Measurements from ENCODE around the gene C1orf167.

The C1orf167 gene

DNA sequence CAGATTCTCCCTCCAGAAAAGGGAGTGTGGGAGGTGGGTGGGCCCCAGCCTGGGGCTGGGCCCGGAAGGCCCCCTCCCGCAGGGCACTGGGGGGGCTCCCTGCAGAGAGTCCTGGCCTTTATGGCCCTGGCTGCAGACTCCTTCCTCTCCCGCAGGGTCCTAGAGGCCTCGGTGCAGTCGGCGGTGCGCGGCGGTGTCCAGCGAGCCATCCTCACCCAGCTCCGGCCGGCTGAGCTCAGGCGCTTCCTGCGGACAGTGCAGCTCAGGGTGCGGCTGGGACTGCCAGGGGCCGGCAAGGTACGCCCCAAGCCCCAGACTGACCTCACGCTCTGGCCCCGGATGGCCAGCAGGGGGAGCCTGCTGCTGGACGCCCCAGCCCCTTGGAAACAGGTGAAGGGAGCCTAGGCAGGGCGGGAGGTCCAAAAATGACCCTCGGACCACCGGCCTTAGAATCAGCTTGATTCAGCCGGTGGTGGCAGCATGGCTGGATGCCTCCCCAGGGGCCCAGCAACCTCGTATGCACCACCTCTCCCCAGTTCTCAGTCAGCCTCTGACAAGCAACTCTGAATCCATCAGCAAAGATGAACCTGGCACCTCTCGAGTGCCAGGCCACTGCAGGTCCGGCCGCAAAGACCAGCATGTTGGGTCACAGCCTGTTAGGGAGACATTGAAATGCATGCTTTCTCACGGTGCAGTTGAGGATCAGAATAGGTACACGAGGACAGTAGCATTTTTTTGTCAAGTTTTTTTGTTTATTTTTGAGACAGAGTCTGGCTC, 23.2 kb downstream of the C1orf167 start:
- DNase-seq (ENCODE audit: low read depth): peak; percentile 43

DNA sequence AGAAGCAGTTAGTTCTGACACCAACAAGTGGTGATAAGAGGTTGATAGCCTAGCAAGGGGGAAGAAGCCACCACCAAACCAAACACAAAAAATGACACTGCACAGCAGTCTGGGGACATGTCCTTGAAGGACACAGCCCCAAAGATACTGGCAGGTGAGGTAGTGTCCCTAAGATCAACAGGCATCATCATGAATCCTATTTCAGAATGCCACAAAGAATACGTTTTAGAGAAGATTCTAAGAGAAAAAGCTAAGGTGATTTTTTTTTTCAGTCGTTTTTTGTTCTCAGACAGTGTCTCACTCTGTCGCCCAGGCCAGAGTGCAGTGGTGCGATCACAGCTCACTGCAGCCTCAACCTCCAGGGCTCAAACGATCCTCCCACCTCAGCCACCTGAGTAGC, 24.2 kb downstream of the C1orf167 start:
- DNase-seq (ENCODE audit: low read depth): no peak

DNA sequence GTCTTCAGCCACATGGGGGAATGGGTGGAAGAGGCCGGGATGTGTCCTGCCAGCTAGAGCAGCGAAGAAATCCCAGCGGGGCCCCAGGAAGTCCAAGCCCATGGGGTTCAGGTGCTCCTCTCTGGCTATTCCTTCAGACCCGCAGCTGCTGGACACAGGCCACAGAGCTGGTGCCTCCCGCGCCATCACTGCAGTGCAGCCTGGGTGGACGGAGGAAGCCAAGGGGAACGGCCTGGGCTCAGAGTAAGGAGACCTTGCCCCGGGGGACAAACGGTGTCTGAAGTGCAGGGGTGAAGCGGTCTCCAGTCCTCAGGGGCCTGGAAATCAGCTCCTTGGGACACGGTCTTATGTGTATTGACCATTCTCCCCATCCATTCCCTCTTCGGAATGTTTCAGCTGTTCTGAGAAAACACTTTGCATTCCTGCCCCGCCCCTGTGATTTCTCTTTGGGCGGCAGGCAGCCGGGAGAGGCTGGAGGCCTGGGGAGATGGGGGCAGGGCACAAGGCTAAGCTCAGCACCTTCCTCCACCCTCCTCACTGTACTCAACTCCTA, 25.3 kb downstream of the C1orf167 start:
- no peak for DNase-seq (ENCODE audit: low read depth)

DNA sequence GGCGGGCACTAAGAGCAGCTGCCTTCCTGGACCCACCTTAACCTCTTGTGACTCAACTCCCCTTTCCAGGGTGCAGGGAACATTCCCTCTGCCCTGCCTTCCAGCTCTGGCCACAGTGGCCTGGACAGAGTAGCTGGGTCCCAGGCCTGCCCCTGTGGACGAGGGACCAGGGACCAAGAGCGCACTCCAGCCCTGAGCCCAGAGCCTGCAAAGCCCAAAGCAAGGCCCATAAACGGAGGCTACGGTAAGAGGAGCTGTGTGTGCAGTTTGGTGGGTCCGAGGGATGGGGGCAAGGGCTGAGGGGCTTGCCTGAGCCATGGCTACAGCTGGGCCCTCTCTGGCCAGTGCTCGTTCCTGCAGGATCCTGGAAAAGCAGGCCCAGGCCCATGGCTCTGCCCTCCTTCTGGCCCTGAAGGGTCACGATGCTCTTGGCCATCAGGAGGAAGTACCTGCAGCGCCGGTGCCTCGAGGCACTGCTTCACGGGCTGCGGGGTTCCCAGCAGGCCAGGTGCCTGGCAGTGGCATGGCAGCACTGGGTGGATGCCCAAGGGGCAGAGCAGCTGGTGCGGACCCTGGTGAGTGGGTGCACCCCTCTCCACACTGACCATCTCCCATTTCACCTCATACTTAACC, 25.9 kb downstream of the C1orf167 start:
- no peak for DNase-seq (ENCODE audit: low read depth)

DNA sequence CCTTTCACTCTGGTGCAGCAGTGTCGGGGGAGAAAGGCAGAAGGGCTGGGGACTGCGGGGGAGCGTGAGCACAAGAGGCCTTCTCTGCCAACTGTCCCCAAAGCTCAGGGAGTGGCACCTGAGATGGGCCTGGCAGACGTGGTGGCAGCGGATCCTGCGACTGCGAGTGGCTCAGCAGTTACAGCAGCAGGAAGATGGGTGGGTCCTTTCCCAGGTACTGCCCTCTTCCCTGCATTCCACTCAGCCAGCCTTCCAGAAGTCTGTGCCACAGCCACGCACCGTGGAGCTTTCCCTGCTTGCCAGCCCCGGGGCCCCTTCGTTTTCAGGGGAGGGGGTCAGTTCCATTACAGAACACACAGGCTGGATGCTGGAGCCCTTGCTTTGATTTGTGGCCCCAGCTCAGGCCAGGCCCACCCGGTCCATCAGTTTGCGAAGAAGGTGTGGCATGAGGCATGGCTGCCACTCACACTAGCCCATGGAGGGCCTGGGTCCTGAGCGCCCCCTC, 26.6 kb downstream of the C1orf167 start:
- no peak for DNase-seq (ENCODE audit: low read depth)

DNA sequence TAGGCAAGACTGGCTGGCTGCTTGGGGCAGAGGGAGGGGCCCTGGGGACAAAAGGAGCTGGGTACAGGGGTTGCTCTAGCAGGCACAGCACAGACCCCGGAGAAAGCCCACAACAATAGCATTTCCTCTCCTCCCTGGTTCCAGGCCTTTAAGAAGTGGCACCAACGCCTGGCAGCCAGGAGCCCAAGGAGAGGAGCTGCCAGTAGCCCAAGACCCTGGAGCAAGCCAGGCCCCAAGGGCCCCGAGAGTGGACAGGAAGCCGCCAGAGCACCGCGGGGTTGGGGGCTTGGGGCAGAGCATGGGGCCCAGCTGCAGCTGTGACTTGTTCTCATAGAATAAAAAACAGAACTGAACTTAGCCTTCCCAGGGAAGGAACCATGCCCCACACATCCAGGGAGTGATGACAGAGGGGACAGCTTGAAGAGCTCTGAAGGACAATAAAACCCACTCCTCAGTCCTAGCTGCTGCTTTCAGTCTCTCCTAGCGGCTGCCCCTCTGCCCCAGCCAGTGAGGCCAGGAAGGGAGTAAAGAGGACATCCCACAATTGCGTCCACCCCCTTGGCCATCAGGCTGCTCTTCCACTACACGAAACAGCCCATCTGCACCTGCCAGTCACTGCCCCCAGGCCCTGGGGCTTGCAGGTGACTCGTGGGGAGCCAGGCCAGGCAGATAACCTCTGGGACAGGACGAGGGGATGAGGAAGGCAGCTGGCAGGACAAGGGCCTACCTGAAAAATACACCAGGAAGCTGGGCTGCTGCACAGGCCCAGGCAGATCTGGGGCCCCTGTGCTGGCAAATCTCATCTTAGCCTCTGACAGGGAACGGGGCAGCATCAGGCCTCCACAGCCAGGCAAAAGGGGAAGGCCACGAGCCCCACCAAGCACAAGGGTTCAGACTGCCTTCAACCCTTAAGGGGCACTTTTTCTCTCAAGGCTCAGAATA, 27.4 kb downstream of the C1orf167 start:
- DNase-seq (ENCODE audit: low read depth): no peak

DNA sequence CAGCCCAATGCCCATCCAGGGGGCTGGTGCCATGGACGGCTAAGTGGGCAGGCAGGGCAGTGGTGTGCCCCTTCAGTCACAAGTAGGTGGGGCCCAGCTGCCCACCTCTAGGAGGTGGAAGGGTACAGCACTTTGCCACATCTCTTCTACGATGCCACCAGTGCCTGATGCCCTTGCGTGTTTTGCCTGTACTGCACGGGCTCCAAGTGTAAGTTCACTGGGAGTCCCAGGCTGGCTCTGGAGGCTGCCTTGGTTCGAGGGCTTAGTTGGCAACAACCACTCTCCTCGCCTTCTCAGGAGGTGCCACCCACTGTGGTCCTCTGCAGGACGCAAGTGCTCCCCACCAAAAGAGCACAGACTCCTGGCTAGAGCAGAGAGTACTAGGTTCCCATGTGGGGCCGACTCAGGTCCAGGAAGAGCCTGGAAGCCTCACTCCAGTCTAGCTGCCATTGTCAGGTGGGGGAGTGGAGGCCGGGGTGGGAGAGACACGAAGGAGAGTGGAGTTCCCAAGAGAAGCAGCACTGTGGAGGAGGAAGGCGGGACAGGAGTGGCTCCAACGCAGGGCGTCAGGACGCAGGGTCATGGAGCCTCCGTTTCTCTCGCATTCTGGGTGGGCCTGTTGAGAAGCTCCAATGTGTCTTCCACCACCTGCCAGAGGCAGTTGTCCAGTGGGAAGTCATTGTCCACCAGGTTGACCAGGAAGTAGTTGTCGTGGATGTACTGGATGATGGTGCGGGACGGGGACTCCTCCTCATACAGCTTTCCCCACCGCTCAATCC, 28.3 kb downstream of the C1orf167 start:
- no peak for DNase-seq (ENCODE audit: low read depth)

DNA sequence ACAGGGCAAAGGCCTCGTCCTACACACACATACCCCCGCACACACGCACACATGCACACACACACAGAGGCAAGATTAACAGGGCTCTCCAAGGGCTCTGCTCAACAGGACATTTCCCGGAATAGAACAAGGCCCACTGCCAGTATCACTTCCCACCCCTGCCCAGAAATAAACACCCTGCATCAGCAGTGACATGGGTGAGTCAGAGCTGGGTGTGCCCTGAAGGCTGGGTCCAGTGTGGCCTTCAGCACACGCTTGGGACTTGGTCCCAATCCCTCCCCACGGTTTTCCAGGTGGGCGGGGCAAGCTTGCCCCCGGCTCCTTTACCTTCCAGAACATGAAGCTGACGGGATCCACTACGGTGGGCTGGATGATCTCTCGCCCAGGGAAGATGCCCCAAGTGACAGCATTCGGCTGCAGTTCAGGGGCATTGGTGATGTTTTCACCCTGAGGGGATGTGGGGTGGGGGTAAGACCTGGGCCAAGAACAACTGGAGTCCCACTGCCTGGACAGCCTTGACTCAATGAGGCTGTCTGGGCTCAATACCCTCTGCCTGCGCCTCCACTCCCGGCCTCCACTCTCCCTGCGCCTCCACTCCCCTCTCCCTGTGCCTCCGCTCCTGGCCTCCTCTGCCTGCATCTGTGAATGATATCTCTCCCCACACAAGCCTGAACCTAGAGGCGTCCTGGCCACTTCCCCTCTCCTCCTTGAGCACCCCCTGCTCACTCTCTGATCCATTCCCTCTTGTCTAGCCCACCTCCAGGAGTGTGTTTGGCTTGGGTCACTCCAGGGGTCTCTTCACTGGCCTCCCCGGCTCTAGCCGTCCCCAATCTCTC, 29.1 kb downstream of the C1orf167 start:
- no peak for DNase-seq (ENCODE audit: low read depth)

DNA sequence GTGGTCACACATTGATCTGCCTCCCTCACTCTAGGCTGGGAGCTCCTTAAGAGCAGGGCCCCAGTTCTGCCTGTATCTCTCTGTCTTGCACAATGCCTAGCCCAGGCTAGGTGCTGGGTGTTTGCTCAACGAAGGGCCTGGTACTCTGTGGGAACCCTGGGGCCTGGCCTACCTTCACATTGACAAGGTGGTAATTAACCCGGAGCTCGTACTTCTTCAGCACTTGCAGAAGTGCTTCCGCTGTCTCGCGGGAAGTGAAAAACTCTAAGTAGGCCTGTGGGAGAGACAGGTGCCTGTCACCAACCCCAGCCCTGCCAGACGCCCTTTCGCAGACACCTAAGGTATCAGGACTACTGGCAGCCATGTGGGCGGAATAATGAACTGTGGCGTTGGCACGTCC, 30.1 kb downstream of the C1orf167 start:
- no peak for DNase-seq (ENCODE audit: low read depth)

DNA sequence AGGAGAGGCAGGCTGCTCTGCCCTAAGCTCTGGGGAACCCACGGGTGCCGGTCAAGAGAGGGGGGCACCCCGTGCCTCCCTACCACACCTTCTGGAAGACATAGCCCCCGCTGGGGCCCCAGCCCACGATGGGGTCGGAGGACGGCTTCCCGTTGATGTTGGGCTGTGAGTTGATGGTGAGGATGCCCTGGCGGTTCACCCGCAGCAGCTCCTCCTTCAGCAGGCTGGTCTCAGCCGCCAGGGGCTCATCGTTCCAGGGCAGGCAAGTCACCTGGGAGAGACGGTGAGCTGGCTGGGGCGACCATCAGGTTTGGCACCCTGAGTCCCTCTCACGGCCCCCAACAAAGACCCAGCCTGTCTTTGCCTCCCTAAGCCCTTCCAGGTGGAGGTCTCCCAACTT, 31.8 kb downstream of the C1orf167 start:
- DNase-seq (ENCODE audit: low read depth): no peak

DNA sequence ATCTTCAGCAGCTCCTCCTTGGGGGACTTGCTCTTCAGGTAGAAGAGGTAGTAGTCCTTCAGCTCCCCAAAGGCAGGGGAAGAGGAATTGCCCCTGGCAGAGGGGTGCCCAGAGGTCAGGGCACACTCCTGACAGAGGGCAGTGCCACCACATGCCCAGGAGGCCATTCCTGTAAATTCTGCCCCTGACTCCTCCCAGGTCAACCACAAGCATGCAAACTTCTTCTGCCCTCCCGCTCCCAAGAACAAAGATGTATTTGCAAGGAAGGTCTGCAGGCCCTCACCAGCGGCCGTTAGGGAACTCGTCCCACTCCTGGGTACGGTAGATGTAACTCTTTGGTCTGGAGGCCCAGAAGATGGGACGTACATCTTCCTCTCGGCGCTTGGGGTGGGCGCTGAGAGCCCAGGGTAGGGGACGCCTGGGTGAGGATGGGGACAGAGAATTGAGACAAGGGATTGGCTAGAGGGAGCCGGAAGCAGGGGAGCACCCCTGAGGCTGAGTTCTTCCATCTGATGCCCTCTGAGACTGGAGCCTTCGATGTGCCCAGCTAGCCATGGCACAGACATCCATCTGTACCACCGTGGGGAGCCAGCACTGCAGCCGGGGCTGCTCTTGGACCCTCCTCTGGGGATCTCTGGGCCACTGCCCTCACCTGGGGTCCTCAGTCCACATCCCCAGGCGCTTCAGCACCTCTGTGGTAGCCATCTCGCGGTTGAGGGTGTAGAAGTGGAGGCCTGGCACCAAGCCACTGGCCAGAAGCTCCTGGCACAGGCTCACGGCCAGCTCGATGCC, 32.6 kb downstream of the C1orf167 start:
- no peak for DNase-seq (ENCODE audit: low read depth)

DNA sequence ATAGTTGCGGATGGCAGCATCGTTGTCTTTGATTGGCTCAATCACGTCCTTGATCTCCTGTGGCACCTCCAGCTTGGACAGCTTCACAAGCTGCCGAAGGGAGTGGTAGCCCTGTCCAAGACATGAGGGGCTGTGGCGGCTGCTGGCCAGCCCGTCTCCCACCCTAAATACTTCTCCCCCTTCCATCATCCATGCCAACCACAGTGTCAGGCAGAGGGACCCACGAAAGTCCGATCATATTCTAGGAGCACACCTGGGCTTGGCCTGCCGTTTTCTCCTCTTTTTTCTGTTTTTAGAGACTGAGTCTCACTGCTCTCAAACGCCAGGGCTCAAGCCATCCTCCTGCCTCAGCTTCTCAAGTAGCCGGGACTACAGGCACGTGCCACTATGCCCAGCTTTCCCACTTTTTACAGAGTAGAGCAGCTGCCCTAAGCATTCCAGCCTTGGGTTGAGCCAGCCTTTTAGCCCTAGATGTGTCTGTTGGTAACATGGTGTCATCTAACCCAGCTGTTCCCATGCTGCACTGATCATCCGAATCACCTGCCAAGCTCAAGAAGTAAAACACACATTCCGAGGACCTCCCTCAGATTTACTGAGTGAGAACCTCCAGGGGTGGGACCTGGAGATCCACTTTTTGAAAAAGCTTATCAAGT, 33.4 kb downstream of the C1orf167 start:
- DNase-seq (ENCODE audit: low read depth): no peak

DNA sequence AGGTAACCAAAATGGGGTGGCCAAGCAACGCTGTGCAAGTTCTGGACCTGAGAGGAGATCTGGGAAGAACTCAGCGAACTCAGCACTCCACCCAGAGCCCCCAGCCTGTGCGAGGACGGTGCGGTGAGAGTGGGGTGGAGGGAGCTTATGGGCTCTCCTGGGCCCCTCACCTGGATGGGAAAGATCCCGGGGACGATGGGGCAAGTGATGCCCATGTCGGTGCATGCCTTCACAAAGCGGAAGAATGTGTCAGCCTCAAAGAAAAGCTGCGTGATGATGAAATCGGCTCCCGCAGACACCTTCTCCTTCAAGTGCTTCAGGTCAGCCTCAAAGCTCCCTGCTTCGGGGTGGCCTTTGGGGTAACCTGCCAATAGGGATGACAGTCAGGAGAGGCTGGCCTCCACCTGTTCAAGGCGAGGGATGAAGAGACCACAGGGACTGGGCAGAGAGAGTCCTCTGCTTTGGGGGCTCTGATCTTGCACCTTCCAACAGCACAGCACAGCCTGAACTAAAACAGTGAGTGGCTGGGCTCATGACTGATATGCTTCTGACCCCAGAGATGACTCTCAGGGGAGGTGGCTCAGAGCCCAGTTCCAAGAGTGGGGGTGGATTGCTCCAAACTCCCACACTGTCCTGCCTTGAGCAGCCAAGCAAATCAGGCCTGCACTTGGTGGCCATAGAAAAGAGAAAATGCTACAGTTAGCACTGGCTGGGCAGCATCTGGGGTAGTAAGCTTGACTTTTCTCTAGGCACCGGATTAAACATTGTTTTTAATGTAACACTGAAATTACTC, 34.2 kb downstream of the C1orf167 start:
- DNase-seq (ENCODE audit: low read depth): no peak

DNA sequence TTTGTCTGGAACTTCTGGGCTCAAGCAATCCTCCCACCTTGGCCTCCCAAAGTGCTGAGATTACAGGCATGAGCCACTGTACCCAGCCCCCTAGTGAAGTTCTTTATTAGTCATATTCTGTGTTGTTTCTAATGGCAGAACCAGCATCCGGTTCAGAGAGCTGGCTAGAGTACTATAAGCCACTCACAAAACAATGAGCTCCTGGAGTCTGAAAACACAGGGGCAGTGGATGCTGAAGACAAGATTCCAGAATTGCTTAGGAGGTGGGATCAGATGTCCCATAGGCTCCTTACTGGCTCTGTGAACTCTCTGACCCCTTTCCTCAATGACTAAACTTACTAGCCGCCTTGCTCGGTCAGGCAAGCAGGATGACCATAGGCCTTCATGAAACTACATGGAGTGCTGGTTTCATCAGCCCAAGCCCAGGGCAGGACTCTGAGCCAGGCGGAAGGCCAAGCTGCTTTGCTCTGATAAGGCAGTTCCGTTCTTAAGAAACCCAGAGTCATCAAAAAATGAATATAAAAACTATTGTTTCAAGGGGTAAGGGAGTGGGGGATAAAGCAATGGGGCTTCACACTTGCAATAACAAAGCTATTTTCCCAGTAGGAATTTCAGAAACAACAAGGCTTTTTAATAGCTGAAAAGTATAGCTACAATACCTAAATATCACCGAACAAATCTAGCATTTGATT, 35.7 kb downstream of the C1orf167 start:
- DNase-seq (ENCODE audit: low read depth): no peak

DNA sequence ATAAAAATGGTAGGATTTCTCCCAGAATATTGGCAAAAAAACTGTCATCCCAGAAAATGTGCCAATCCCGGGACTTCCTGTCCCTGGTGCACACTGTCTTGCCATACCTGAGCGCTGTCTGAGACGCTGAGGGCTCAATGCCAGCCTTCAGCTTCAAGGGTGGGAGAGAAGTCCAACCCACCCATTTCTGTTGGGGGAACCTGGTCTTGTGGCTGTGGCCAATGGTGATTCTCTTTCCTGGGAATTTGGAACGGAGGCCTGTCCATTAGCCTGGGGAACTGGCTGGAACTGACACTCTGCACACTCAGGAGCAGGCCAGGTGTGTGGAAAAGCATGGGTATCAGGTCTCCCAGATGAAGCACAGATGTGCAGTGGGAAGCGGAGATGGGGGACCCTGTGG, 37.1 kb downstream of the C1orf167 start:
- no peak for DNase-seq (ENCODE audit: low read depth)

DNA sequence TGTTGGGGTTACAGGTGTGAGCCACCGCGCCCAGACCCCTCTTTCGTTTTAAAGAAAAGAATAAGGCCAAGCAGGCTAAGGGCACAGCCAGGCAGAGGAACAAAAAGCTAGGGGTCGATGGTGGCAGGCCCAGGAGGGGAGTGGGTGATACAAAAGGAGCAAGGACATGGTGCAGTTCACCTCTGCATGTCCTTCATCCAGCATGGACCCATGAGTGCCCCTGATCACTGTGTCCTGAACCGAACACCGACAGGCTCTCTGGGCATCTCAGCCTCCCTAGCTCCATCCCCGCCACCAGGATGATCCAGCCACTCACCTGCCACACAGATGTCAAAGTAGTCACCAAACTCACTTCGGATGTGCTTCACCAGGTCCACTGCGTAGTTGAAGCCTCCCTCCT, 37.9 kb downstream of the C1orf167 start:
- DNase-seq (ENCODE audit: low read depth): no peak

DNA sequence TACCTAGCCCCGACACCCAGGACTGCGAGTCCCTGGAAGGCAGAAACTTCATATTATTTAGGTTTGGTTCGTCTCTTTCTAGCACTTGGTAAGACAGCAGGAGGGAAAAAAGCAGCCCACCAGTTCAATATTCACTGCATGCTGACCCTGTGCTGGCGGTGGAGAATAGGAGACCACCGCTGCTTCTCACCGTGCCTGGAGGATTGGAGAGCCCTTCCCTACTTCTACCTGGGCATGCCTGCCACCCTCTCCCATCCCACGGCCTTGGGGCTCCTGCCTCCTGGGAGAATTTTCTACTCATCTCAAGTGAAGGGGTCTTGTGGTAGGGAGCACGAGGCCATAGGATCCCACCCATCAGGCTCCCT, 38.4 kb downstream of the C1orf167 start:
- no peak for DNase-seq (ENCODE audit: low read depth)
